ENCODE results near the gene MAP3K5.

GRCh38 chr6:136747507-136747906 is 44.8 kb downstream of the MAP3K5 start:
- TF ChIP-seq CTCF (IDR thresholded peaks at IDR 0.05; ENCODE audit: extremely low read depth in 1 of 2, insufficient read depth in 1 of 2, low read depth in 1 of 2, low read length in 2 of 2) (no peak), EZH2 (IDR thresholded peaks at IDR 0.05; ENCODE audit: borderline replicate concordance, low read depth, low read length, severe bottlenecking) (no peak)

Data from endothelial cell of umbilical vein (primary cell).